IMR-90 (cell line): ENCODE data around the gene PAK4. TPM values are rescaled to one million over a fixed set of nuclear protein-coding genes. Genes with fewer than 3 reads are reported as not detected.

ENCODE experiments used
- ATAC-seq: fragments of 200-7000 bp; cut with Tn5 transposase; 2 replicates; pipeline ENCODE4 v1.9.1; 2020; ENCODE audit warnings: low read depth, mild to moderate bottlenecking, moderate library complexity
- BruUV-seq: library from RNA; stranded (reverse); fragments of 400-500 nt; replicated peaks from 2 replicates; lab custom pipeline; 2021; lab: Mats Ljungman, UMichigan
- CTCF ChIA-PET: fragments of 300-600 bp; formaldehyde crosslinking; extraction: SDS; loops from one replicate; lab custom pipeline; 2021; ENCODE audit warnings: antibody characterized with exemption; lab: Yijun Ruan, JAX
- POLR2A ChIA-PET: fragments of 300-600 bp; sonication (Branson Sonifier 250); formaldehyde crosslinking; loops from one replicate; lab custom pipeline; 2022; ENCODE audit warnings: antibody characterized with exemption; ENCODE audit not compliant: unreplicated experiment; lab: Charles Lee
- DNase-seq: peaks from one replicate; pipeline ENCODE4 v3.0.0; 2013
- H2AFZ ChIP-seq: replicated peaks from 2 replicates; pipeline ENCODE3; 2013; ENCODE audit warnings: low read length, mild to moderate bottlenecking; ENCODE audit not compliant: poor library complexity
- H2AK5ac ChIP-seq: 2 replicates; pipeline ENCODE4 v1.6.1; 2013; ENCODE audit warnings: low read depth, low read length, inconsistent platforms
- H2AK9ac ChIP-seq: replicated peaks from 2 replicates; pipeline ENCODE3; 2013; ENCODE audit warnings: mild to moderate bottlenecking, low read depth, low read length, moderate library complexity; ENCODE audit not compliant: poor library complexity
- H2BK120ac ChIP-seq: 2 replicates; pipeline ENCODE4 v1.6.1; 2013; ENCODE audit warnings: low read depth, low read length, inconsistent platforms
- H2BK15ac ChIP-seq: 3 replicates; pipeline ENCODE4 v1.6.1; 2013; ENCODE audit warnings: low read depth, low read length, inconsistent platforms
- H2BK20ac ChIP-seq: 2 replicates; pipeline ENCODE4 v1.6.1; 2013; ENCODE audit warnings: low read depth, mild to moderate bottlenecking, inconsistent platforms, low read length, moderate library complexity
- H2BK5ac ChIP-seq: 2 replicates; pipeline ENCODE4 v1.6.1; 2013; ENCODE audit warnings: mild to moderate bottlenecking, low read depth, low read length, inconsistent platforms; ENCODE audit not compliant: poor library complexity, severe bottlenecking
- H3K14ac ChIP-seq: replicated peaks from 2 replicates; pipeline ENCODE4 v1.6.1; 2013; ENCODE audit warnings: low read depth, low read length, inconsistent platforms
- H3K18ac ChIP-seq: 2 replicates; pipeline ENCODE4 v1.6.1; 2013; ENCODE audit warnings: low read depth, low read length, control low read depth
- H3K23ac ChIP-seq: 2 replicates; pipeline ENCODE4 v1.6.1; 2013; ENCODE audit warnings: low read depth, low read length, inconsistent platforms
- H3K27ac ChIP-seq: 2 replicates; pipeline ENCODE4 v1.5.1; 2013; ENCODE audit warnings: mild to moderate bottlenecking, control low read depth, low read length; ENCODE audit not compliant: insufficient read depth
- H3K27me3 ChIP-seq: 2 replicates; pipeline ENCODE4 v1.6.1; 2013; ENCODE audit warnings: low read length; ENCODE audit not compliant: control insufficient read depth, insufficient read depth
- H3K36me3 ChIP-seq: 2 replicates; pipeline ENCODE4 v1.6.1; 2013; ENCODE audit warnings: low read length, mixed read lengths; ENCODE audit not compliant: control insufficient read depth, insufficient read depth
- H3K4ac ChIP-seq: 2 replicates; pipeline ENCODE4 v1.6.1; 2013; ENCODE audit warnings: low read depth, low read length, inconsistent platforms
- H3K4me1 ChIP-seq: 2 replicates; pipeline ENCODE4 v1.6.1; 2013; ENCODE audit warnings: low read length, mixed read lengths; ENCODE audit not compliant: control insufficient read depth, insufficient read depth
- H3K4me2 ChIP-seq: 2 replicates; pipeline ENCODE4 v1.6.1; 2013; ENCODE audit warnings: low read depth, mild to moderate bottlenecking, control low read depth, low read length, moderate library complexity
- H3K4me3 ChIP-seq: 2 replicates; pipeline ENCODE4 v1.5.1; 2013; ENCODE audit warnings: low read depth, mild to moderate bottlenecking, control low read depth, low read length, moderate library complexity; ENCODE audit not compliant: insufficient read depth
- H3K56ac ChIP-seq: 2 replicates; pipeline ENCODE4 v1.6.1; 2013; ENCODE audit warnings: low read length, inconsistent platforms; ENCODE audit not compliant: insufficient read depth; ENCODE audit errors: extremely low read depth
- H3K79me1 ChIP-seq, 2 experiments: 2 replicates each; pipeline ENCODE4 v1.6.1; 2013; ENCODE audit warnings: low read length in 2 of 2, inconsistent platforms in 1 of 2, low read depth in 1 of 2
- H3K9ac ChIP-seq: 2 replicates; pipeline ENCODE4 v1.6.1; 2013; ENCODE audit warnings: low read depth, low read length, control low read depth
- H3K9me1 ChIP-seq: 2 replicates; pipeline ENCODE4 v1.6.1; 2013; ENCODE audit warnings: low read length, inconsistent platforms; ENCODE audit not compliant: insufficient read depth
- H3K9me3 ChIP-seq: 2 replicates; pipeline ENCODE4 v1.6.1; 2013; ENCODE audit warnings: low read length; ENCODE audit not compliant: control insufficient read depth, insufficient read depth
- H4K20me1 ChIP-seq: 2 replicates; pipeline ENCODE4 v1.6.1; 2013; ENCODE audit warnings: low read length, inconsistent platforms; ENCODE audit not compliant: insufficient read depth
- H4K5ac ChIP-seq: 2 replicates; pipeline ENCODE4 v1.6.1; 2013; ENCODE audit warnings: mild to moderate bottlenecking, low read depth, low read length, control low read depth
- H4K8ac ChIP-seq, 2 experiments: 2 replicates each; pipeline ENCODE4 v1.6.1; 2013; ENCODE audit warnings: low read depth in 2 of 2, low read length in 2 of 2, control low read depth in 1 of 2, inconsistent platforms in 1 of 2
- H4K91ac ChIP-seq: 2 replicates; pipeline ENCODE4 v1.6.1; 2013; ENCODE audit warnings: low read depth, low read length, inconsistent platforms; ENCODE audit not compliant: insufficient read depth
- CEBPB ChIP-seq: IDR thresholded peaks from 2 replicates; pipeline ENCODE4 v1.6.1; 2012; ENCODE audit warnings: low read depth, low read length, improper control_type of control experiment
- CTCF ChIP-seq: conservative IDR thresholded peaks from 2 replicates; pipeline ENCODE4 v1.5.1; 2012; ENCODE audit warnings: mild to moderate bottlenecking, low read depth, low read length, improper control_type of control experiment
- ELK1 ChIP-seq: fragments of 150-350 bp; IDR thresholded peaks from 2 replicates; pipeline ENCODE4 v1.6.1; 2016; ENCODE audit warnings: low read depth, mild to moderate bottlenecking, low read length, moderate library complexity, borderline replicate concordance
- MAZ ChIP-seq: IDR thresholded peaks from 2 replicates; pipeline ENCODE4 v1.6.1; 2012; ENCODE audit warnings: low read depth, mild to moderate bottlenecking, low read length, improper control_type of control experiment, moderate library complexity, borderline replicate concordance
- MXI1 ChIP-seq: IDR thresholded peaks from 2 replicates; pipeline ENCODE4 v1.6.1; 2012; ENCODE audit warnings: low read depth, mild to moderate bottlenecking, low read length, moderate library complexity, borderline replicate concordance
- NFE2L2 ChIP-seq: fragments of 150-350 bp; IDR thresholded peaks from 2 replicates; pipeline ENCODE4 v1.6.1; 2016; ENCODE audit warnings: low read depth, mild to moderate bottlenecking, low read length
- RAD21 ChIP-seq: IDR thresholded peaks from 2 replicates; pipeline ENCODE4 v1.6.1; 2012; ENCODE audit warnings: low read length, improper control_type of control experiment
- RCOR1 ChIP-seq: IDR thresholded peaks from 2 replicates; pipeline ENCODE4 v1.6.1; 2012; ENCODE audit warnings: mild to moderate bottlenecking, low read length, improper control_type of control experiment; ENCODE audit not compliant: insufficient replicate concordance
- RFX5 ChIP-seq: IDR thresholded peaks from 2 replicates; pipeline ENCODE4 v1.8.0; 2012; ENCODE audit warnings: low read depth, mild to moderate bottlenecking, low read length, moderate library complexity
- SMC3 ChIP-seq: fragments of 150-350 bp; IDR thresholded peaks from 2 replicates; pipeline ENCODE4 v1.6.1; 2016; ENCODE audit warnings: low read depth, mild to moderate bottlenecking, antibody characterized with exemption, low read length, moderate library complexity
- WGBS, 2 experiments: methylation state at CpG; one replicate each; pipeline versions ENCODE4 v1.1.5 to v1.1.7; 2013; ENCODE audit warnings: missing lambda C conversion rate in 2 of 2; ENCODE audit not compliant: insufficient read length in 1 of 2; ENCODE audit errors: extremely low coverage in 2 of 2; 5-methylcytosine and 5-hydroxymethylcytosine counted together
- dilution Hi-C: fragments of 300-500 bp; cut with HindIII; formaldehyde crosslinking; loops from one replicate; pipeline ENCODE4 v1.14.3; 2018; ENCODE audit warnings: low sequenced_read_pairs; ENCODE audit not compliant: unreplicated experiment
- in situ Hi-C: fragments of 300-500 bp; cut with MboI; formaldehyde crosslinking; loops from 3 replicates; pipeline ENCODE4 v1.14.3; 2019; ENCODE audit warnings: low sequenced_read_pairs, inconsistent platforms, mixed read lengths
- intact Hi-C: fragments of 100-400 bp; cut with micrococcal nuclease; formaldehyde crosslinking; loops from 2 replicates; pipeline ENCODE4 v1.10.0; 2022
- polyA plus RNA-seq, 3 experiments: library from polyadenylated mRNA; depleted of rRNA; stranded (reverse); fragments of >200 nt; gene quantifications; 2 replicates each; pipeline ENCODE4 v1.2.3, GENCODE V29; 2012; ENCODE audit warnings: low replicate concordance in 1 of 3
- total RNA-seq: library from RNA; depleted of rRNA; stranded (reverse); fragments of >200 nt; gene quantifications from 2 replicates; pipeline ENCODE4 v1.2.3, GENCODE V29; 2012

Gene PAK4
- total and polyA plus RNA-seq, 2 of the 4 experiments (the other 2 are of a cell fraction) = 2.0 to 27.2 TPM

- no peak overlapping the region for H2BK20ac ChIP-seq
- POLR2A ChIA-PET = no interaction called here
- no peak overlapping the region for H2BK15ac ChIP-seq
- H2AFZ ChIP-seq = no peak overlapping the region
- H4K8ac ChIP-seq = no peak overlapping the region
- CTCF ChIA-PET = interaction anchor here (0.6 kb wide), 1 partner anchor 37 kb away, joined by 5 read pairs; the partner anchor contains the start of gene IFNL4
- DNase-seq (no peak), ATAC-seq (no peak)
- no peak overlapping the region for H4K5ac ChIP-seq
- H3K36me3 ChIP-seq = no peaks in the 10 kb centered on the region
- no peak overlapping the region for H3K4me2 ChIP-seq
- no peak overlapping the region for H2AK9ac ChIP-seq
- no peak overlapping the region for H3K18ac ChIP-seq
- no peak overlapping the region for H3K9ac ChIP-seq
- no peak overlapping the region for H3K23ac ChIP-seq
- no peak overlapping the region for H2BK5ac ChIP-seq
- dilution Hi-C loops = no loop called here
- intact Hi-C loops = loop anchor here (2.0 to 10.0 kb wide), 2 partner anchors 73 to 117 kb away; no protein-coding TSS in a partner anchor
- H3K9me3 ChIP-seq = peaks cover 5% of the 10 kb centered on the region
- H3K4me1 ChIP-seq = no peaks in the 10 kb centered on the region
- in situ Hi-C loops = loop anchor here (25.0 kb wide), 1 partner anchor 750 kb away; no protein-coding TSS in a partner anchor
- H4K91ac ChIP-seq = no peak overlapping the region
- TF ChIP-seq RAD21 (no peak), SMC3 (no peak), RCOR1 (no peak), CEBPB (no peak), MAZ (no peak), RFX5 (no peak), CTCF (no peak), NFE2L2 (no peak), ELK1 (no peak), MXI1 (no peak)
- H3K27ac ChIP-seq = no peak overlapping the region
- peaks cover 19% of the 10 kb centered on the region for H3K27me3 ChIP-seq
- H2AK5ac ChIP-seq = no peak overlapping the region
- H3K4me3 ChIP-seq = no peak overlapping the region
- H4K20me1 ChIP-seq = no peaks in the 10 kb centered on the region
- no TSS peak for BruUV-seq
- 58% methylated on average over 4 of the region's 13 CpGs; no CpG with 5 or more reads in 1 of the 2 experiments for WGBS, 2 experiments
- no peak overlapping the region for H2BK120ac ChIP-seq
- H3K56ac ChIP-seq = no peak overlapping the region
- H3K4ac ChIP-seq = no peak overlapping the region
- no peaks in the 10 kb centered on the region for H3K79me1 ChIP-seq
- no peak overlapping the region for H3K14ac ChIP-seq
- no peaks in the 10 kb centered on the region for H3K9me1 ChIP-seq
These were observed 86.3 kb downstream of the PAK4 start for GRCh38 chr19:39211731-39212374.
